ENCODE results near the gene ST6GAL2.

Gene ST6GAL2

DNA sequence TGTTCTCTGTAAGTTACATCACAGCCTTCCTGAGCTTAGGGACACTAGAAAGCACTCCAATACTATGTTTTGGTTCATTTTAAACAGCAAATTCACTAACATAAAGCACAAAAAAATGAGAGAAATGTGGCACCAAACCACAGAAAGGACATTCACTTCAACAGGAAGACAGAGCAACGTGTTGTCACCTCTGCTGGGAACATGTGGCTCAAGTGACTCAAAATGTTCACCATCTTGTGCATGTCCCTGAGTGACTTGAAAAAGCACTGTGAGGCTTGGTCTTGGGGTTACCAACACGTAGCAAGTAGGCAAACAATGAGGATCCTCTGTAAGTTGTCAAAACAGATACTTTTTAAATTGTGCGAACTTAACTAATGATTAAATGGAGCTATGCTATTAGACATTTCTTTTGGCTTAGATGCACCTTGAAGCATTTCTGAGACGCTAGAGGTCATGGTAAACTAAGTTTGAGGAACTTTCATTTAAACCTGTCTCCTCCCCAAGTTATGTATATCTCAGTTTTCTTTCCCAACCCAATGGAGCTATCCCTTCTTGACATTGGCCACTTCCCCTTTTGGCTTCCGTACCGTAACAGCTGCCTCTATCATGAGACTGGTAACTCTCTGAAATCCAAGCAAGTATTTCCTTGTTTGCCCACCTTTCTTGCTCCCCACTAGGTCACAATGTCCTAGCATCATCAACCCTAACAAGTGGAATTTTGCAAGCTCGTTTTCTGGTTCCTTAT, 14.0 kb upstream of the ST6GAL2 start:
- no peak overlapping the region for H3K4me3 ChIP-seq (ENCODE audit: low read depth, low read length)
- TF ChIP-seq, protein P1, sequence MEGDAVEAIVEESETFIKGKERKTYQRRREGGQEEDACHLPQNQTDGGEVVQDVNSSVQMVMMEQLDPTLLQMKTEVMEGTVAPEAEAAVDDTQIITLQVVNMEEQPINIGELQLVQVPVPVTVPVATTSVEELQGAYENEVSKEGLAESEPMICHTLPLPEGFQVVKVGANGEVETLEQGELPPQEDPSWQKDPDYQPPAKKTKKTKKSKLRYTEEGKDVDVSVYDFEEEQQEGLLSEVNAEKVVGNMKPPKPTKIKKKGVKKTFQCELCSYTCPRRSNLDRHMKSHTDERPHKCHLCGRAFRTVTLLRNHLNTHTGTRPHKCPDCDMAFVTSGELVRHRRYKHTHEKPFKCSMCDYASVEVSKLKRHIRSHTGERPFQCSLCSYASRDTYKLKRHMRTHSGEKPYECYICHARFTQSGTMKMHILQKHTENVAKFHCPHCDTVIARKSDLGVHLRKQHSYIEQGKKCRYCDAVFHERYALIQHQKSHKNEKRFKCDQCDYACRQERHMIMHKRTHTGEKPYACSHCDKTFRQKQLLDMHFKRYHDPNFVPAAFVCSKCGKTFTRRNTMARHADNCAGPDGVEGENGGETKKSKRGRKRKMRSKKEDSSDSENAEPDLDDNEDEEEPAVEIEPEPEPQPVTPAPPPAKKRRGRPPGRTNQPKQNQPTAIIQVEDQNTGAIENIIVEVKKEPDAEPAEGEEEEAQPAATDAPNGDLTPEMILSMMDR (IDR thresholded peaks at IDR 0.05; ENCODE audit: borderline replicate concordance, insufficient read depth, low read depth, low read length): no peak

DNA sequence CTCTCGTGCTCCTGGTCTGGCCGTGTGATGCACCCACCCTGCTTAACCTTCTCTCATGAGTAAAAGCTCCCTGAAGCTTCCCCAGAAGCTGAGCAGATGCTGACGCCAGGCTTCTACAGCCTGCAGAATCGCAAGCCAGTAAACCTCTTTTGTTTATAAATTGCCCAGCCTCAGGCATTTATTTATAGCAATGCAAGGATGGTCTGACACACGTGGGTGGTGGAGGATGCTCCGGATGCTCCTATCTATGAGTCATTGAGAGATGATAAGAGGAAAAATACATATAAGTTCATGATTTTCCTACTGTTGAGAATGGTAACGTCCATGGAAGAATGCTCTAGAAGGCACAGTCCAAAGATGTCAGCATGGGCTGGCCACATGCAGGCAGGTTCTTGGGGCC, 8.6 kb upstream of the ST6GAL2 start:
- TF ChIP-seq, protein P1 (IDR thresholded peaks at IDR 0.05; ENCODE audit: borderline replicate concordance, insufficient read depth, low read depth, low read length): no peak

DNA sequence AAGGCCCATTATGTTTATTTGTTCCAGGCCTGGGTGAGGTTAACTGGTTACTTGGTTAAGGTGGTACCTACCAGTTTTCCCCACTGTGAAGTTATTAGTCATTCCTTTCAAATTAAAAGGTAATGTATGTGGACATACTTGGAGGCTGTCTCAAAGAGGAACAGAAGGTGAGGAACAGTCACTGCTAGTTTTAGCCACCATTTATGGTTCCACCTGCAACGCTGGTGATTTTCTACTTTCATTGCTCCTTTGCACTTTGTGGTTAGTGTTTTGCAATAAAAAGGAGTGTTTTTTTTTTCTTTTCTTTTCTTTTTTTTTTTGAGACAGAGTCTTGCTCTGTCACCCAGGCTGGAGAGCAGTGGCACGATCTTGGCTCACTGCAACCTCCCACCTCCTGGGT, 6.1 kb upstream of the ST6GAL2 start:
- TF ChIP-seq, protein P1 (IDR thresholded peaks at IDR 0.05; ENCODE audit: borderline replicate concordance, insufficient read depth, low read depth, low read length): no peak
- H3K4me3 ChIP-seq (ENCODE audit: low read depth, low read length): no peak overlapping the region

More for the DNA sequence above, 8.6 kb upstream of the ST6GAL2 start:
- H3K4me3 ChIP-seq (ENCODE audit: low read depth, low read length): no peak overlapping the region

DNA sequence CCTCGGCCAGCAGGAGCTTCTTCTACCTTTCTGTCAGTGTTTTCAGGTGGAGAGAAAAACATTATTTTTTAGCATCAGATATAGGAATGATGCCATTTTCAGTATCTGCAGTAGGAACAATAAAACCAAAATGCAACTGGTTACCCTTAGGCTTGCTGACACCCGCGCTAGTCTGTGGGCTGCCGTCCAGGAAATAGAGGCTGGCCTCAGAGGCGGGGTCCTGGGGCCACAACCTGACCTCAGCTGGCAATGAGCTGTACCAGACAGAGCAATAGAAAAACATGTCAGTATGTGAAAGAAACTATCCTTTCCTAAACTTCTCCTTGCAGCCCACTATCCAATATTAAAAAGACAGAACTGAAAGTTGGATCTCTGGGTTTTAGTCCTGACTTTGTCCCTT, 4.6 kb upstream of the ST6GAL2 start:
- TF ChIP-seq, protein P1 (IDR thresholded peaks at IDR 0.05; ENCODE audit: borderline replicate concordance, insufficient read depth, low read depth, low read length): no peak
- no peak overlapping the region for H3K4me3 ChIP-seq (ENCODE audit: low read depth, low read length)

DNA sequence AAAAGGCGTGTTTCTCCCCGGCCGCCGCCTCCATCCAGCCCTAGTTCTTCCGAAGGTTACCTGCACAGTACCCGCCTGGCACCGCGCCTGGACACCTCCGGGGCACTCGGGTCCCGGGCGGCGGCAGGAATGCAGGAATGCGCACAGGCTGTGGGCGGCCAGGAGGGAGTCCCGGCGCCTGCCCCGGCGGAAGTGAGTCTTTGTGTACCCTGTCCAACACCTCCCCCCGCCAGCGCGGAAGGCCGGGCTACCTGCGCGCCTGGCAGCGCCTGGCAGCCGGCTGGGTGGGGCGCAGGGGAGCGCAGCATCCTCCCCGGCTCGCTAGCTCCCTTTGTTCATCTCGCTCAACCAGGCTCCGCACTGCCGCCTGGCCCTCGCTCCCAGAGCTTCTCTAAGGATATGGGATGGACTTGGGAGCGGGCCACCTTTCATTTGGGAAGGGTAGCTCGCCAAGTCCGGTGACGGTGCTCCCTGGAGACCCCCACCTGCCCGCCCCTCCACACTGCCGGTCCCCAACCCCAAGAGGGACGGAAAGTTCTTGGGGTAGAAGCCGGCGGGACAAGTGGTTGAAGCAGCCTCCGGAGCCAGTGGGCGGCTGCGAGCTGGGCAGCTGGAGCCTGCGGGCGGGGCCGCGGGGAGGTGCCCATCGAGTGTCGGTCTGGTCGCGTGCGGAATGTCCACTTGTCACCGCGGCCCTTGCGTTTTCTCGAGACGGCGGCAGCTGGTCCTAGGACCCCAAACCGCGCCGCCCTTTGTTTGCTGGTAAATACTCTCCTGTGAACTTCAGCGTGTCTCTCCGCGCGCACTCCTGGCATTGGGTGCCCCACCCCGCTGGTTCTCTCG, 1.2 kb upstream of the ST6GAL2 start:
- TF ChIP-seq, protein P1 (IDR thresholded peaks at IDR 0.05; ENCODE audit: borderline replicate concordance, insufficient read depth, low read depth, low read length): no peak
- H3K4me3 ChIP-seq (ENCODE audit: low read depth, low read length): no peak overlapping the region

DNA sequence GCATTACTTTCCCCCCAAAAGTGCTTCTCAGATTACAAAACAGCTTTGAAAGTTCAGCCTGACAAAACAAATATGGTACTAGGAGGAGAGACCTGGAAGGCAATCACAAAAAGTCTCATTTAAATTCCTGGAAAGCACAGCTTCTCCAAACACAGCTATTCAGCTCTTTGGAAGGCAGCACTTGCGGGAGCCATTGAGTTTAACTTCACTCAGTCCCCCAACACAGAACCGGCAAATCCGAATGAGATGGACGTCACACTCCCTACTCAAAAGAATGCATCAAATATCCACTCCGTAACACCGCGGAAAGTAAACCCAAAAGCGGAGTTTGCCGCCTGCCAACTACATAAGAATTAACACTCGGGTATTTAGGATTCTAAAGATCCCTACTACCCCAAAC, 638 bp downstream of the ST6GAL2 start:
- TF ChIP-seq, protein P1 (IDR thresholded peaks at IDR 0.05; ENCODE audit: borderline replicate concordance, insufficient read depth, low read depth, low read length): no peak

More for the DNA sequence above, 638 bp downstream of the ST6GAL2 start:
- no peak overlapping the region for H3K4me3 ChIP-seq (ENCODE audit: low read depth, low read length)

Measured in GM12875 (cell line).